Activated CD8-positive, alpha-beta memory T cell treated with anti-CD3 and anti-CD28 coated beads, Interleukin-2, amount 50 U/mL, for 1 hour (primary cell): ENCODE data around the gene TOLLIP.
"Not testable (repeated sequence)": the region's sequence is repeated elsewhere in the genome, so short reads cannot be mapped to it uniquely, and the experiment has no call there.

ENCODE experiments used
- DNase-seq: peaks from one replicate; pipeline ENCODE4 v3.0.0-alpha.2; 2020; ENCODE audit errors: extremely low read depth

The TOLLIP gene

DNA sequence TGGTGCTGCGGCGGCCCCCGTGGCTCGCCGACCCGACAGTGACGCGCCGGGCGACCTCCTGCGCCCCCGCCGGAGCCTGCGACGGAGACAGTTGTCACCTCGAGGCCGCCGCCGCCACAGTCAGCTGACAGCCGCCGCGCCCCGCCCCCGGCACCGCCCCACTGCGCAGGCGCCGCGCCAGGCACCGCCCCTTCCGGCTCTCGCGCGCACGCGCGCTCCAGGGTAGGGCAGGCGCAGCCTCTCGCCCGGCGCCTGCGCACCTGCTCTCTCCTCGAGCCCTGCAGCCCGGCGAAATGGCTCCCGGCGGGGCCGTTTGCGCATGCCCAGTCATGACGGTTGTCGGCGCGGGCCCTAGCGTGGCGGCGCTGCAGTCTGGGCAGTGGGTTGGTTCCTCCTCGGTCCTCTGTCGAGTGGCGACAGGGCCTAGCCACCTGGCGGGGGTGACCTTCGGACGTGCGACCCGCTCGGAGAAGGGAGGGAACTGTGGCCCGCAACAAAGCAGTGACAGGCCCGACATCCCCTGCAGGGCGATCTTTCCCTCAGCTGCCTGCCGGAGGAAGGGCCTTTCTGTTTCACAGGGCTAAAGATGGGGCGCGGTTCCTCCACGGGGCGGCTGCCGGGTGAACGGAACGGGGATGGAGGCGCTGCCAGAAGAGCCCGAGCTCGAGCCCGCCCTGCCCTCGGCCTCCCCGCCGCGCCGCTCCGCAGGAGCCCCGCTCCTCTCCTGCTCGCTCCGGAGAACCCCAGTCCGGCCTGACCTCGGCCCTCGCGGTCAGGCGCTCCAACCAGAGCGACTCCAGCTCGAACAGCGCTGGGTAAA, at the start of gene TOLLIP:
Gene TOLLIP (minus strand): TSS at position 135 of the 820 bp plus-strand sequence. CDS start 134 bp downstream, at position 1.
- DNase-seq = peak; percentile 85

DNA sequence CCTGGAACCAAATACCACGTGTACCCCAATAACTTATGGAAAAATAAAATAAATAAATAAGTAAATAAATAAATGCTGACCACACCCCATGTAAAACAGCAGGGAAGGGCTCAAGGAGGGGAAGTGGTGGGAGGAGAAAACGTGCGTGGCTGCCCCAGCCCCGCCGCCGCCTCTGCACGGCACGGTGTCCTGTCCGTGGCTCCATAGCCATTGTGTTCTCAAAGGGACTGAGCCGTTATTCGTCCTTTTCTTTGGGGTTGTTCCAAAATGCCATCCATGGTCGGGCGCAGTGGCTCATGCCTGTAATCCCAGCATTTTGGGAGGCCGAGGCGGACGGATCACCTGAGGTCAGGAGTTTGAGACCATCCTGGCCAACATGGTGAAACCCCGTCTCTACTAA, 49.5 kb upstream of the TOLLIP start:
- DNase-seq = not testable (repeated sequence)

DNA sequence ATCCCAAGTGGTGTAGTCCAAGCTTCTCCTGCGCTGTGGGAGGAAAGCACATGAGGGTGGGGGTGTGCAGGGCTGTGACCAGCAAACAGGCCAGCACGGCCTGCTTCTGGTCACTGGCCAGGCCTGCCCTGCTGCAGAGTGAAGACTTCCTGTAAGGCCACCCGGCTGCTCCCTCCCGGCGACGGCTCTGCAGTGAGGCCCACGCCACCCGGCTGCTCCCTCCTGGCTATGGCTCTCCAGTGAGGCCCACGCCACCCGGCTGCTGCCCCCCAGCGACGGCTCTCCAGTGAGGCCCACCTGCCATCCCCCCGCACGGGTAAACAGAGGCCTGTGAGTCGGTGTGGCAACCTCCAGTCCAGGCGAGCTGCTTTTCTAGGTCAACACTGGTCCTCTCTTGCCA, 48.9 kb upstream of the TOLLIP start:
- DNase-seq = no peak

DNA sequence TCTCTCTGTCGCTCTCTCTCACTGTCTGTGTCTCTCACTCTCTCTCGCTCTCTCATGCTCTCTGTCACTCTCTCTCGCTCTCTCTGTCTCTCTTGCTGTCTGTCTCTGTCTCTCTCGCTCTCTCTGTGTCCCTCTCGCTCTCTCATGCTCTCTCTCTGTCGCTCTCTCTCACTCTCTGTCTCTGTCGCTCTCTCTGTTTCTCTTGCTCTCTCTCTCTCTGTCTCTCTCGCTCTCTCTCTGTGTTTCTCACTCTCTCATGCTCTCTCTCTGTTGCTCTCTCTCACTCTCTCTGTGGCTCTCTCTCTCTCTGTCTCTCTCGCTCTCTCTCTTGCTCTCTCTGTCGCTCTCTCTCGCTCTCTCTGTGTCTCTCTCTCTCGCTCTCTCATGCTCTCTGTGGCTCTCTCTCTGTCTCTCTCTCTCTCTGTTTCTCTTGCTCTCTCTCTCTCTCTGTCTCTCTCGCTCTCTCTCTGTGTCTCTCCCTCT, 47.1 kb upstream of the TOLLIP start:
- no peak for DNase-seq

DNA sequence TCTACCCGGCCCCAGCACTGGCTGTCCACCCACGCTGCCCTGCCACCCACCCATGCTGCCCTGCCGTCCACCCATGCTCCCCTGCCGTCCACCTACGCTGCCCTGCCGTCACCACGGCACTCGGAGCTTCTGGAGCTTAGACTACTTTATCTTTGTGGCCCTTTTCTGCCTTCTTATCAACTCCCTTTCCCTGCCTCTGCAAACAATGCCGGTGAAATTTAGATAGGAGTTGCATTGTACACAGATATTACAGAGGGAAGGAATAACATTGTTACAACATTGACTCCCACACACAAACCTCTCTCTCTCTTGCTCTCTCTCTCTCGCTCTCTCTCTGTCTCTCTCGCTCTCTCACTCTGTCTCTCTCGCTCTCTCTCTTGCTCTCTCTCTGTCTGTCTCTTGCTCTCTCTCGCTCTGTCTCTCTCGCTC, 46.6 kb upstream of the TOLLIP start:
- DNase-seq = no peak

DNA sequence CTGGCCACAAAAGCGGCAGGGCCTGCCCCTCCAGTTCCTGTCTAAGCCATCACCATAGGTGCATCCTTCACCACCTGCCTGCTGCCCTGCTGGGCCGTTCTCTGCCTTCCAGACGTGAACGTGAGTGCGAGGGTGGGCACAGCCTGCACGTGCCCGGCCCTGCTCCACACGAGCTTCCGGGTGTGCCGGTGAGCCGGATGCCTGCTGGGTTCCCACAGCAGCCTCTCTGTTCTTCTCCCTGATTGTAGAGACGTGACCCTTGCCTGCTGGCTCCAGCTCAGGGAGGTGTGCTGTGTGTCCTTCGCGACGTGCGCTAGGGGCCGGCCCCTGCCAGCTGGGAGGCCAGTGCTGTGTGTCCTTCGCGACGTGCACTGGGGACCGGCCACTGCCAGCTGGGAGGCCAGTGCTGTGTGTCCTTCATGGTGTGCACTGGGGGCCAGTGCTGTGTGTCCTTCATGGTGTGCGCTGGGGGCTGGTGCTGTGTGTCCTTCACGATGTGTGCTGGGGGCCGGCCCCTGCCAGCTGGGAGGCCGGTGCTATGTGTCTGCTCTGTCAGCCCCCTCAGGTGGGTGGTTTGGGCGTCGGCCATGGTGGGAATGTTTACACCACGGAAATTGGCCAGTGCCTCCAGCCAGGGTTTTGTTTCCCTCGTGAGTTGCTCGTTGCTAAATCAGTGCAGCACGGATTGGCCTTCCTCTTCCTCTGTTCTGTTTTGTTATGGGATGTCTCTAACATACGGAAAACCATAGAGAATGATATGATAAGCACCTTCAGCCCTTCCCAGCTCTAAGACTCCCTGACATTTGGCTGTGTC, 44.9 kb upstream of the TOLLIP start:
- DNase-seq = no peak

DNA sequence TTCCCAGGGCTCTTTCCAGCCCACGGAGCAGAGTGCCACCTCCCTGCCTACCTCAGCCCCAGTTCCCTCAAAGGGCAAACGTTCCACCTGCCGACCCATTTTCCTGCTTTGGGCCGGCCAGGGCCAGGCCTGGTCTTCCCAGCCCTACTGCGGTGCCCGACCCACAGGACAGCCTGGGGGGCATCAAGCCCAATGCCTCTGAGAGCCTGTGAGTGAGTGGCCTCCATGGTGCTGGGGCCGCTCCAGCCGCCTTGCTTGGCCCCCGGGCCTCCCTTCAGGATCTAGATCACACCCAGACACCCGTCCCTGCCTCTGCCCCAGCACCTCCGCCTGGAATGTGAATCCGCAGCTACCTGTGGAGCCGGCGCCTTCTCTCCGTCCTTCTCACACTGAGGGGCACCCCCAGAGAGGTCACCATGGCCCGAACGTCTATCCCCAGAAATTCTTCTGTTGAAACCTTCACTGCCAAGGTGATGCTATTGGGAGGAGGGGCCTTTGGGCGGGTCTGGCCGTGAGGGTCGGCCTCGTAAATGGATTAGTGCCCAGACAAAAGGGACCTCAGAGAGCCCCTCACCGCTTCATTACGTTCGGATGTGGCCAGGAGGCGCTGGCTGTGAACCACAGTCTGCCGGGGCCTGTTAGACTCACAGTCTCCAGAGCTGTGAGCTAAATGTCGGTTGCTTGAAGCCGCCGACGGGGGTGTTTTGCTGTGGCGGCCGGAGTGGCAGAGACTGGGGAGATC, 44.1 kb upstream of the TOLLIP start:
- no peak for DNase-seq

DNA sequence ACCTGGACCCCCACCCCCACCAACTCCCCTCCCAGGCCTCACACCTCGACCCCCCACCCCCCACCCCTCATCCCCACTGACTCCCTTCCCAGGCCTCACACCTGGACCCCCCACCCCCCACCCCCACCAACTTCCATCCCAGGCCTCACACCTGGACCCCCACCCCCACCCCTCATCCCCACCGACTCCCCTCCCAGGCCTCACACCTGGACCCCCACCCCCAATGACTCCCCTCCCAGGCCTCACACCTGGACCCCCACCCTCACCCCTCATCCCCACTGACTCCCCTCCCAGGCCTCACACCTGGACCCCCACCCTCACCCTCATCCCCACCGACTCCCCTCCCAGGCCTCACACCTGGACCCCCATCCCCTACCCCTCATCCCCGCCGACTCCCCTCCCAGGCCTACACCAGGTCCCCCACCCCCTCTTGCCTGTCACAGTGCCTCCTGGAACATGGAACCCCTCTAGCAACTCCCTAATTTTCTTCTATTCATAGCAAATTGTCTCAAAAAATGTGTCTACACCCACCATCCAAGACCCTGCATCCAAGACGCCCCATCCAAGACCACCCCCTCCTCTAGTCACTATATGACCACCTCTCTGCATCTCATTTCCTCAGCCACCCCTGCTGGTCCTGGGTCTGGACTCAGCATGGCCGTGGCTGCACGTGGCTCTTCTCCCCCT, 43.4 kb upstream of the TOLLIP start:
- no peak for DNase-seq

DNA sequence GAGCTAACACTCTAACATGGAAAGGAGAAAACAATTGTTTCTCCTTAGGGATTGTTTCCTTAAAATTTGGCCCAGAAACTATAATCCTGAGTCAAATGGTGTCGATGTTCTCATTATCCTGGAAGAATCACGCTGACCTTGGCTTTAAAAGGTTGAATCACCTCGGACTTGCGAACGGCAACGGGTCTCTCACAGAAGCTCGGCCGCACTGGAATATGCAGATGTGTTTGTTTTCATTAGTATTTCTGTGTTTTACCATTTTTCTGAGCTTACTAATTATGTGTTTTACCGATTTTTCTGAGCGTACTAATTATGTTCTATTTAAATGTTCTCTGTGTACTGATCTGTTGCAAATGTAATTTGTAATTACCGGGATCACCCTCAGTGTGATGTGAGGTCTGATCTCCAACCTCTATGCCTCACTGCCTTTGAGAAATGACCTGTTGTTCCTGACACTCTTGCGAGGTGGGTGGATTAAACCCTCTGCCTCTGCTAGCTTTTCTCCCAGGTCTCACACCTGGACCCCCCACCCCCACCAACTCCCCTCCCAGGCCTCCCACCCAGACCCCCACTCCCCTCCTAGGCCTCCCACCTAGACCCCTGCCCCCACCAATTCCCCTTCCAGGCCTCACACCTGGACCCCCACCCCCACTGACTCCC, 42.0 kb upstream of the TOLLIP start:
- no peak for DNase-seq

DNA sequence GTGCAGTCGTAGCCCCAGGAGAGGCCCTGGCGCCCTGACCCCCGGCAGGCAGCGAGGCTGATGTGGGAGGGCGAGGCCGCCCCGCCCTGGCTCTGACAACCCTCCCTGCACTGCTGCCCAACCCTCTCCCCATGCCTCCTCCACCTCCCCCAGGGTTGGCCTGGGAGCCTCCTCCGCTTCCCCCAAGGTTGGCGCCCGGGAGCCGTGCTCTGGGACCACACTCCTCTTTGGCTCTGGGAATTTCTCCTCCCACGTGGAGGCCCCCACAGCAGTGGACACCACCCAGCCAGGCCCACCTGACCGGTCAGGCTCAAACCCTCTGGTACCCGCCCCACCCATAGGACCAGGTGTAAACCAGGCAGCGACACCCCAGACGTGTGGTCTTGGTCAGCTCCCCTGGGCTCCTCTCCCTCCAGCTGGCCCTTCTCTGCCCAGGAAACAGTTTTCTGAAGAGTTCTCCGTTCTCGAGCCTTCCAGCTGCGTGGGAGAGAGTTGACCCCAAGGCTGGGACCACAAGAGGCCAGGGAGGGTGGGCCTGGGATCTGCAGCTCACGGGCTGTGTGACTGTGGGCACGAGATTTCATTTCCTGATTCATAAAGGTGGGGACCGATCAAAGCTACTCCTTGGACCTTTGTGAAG, 40.8 kb upstream of the TOLLIP start:
- DNase-seq = no peak

DNA sequence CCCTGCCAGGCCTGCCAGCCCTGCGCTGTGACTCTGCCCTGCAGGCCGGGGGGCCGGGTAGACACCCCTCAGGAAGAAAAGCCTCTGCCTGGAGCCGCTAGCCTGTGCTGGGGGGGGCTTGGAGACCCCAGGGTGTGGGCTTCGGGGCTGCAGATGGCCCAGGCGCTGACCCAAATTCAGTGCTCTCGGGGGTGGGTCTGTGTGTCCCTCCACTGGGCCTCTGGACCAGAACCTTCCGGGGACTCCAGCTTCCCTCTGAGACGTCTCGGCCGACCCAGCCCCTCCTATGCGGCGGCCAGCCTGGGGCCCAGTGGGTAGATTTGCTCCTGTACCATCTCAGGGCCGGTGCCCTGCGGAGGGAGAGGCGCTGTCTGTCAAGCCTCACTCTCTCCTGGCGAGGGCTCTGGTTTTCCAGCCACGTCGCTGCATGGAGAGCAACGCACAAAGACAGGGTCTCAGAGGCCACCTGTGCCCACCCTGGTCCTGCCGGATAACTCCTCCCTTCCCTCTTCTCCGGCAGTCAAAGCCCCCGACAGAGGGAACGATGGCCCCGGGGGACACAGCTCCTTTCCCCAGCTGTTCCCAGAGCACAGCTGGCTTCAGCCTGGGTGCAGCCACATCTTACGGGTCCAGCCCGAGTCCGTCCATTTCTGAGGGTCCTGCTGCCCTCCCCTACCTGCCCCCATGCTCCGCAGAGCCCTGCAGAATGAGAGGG, 40.1 kb upstream of the TOLLIP start:
- no peak for DNase-seq

DNA sequence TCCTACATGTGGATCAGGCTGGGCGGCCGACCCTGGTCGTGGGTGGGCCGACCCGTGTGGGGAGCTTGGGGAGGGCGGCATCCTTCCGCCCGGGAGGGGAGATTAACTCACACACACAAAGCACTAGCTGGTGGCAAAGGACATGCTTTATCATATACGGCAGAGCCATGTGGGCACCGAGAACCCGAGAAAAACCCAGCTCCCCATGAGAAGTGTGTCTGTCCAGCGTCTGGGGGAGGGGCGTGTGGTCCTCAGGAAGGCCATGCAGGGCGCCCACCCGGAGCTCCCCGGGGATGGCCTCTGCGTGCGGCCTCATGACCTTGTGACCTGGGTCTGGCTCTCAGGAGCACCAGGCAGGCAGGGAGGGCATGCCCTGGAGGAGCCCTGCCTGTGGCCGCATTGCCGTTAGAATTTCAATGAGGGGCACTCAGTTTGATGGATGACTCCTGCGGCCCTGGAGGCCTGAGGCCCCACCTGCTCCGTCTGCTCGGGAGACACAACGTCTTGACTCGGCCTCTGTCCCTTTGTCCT, 39.4 kb upstream of the TOLLIP start:
- no peak for DNase-seq

DNA sequence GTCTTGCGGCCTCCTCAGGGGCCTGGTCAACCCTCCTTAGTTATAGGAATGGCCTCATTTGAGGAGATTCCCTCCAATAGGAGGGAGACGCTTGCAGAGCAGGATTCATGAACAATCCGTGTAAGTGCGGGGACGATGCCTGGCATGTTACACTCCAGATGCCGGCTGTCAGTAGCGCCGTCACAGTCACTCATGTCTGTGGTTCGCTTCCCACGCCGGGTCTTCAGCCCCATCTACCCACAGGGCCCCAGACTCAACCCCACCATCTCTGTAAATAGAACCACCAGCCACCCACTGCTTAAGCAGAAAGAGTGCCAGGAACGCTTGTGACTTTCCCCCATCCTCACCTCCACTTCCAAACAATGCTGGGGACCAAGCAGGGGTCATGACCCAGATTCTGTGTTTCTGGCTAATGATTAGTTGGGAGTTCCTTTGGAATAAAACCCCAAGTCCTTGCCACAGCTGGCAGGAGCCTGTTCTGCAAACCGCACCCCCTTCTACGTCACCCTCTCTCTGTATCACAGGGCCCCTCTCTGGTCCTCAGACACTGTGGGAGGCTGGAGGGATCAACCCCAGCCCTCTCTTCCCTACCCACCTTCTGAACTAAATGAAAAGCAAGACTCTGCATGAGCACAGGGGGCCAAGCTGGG, 38.8 kb upstream of the TOLLIP start:
- DNase-seq = no peak

DNA sequence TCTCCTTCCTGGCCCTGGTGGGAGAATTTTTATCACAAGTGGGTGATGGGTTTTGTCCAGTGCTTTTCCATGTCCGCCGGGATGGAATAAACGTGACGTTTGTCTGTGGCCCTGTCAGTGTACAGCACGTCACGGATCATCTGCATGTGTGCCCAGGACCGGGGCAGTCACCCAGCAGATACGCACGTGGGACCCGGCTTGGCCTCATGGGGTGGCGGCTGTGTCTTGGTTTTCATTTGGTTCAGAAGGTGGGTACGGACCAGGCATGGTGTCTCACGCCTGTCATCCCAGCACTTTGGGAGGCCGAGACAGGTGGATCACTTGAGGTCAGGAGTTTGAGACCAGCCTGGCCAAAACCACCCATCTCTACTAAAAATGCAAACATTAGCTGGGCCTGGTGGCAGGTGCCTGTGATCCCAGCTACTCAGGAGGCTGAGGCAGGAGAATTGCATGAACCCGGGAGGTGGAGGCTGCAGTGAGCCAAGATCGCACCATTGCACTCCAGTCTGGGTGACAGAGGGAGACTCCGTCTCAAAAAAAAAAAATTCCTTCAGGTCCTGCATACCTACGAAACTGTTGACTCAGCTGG, 38.1 kb upstream of the TOLLIP start:
- not testable (repeated sequence) for DNase-seq

DNA sequence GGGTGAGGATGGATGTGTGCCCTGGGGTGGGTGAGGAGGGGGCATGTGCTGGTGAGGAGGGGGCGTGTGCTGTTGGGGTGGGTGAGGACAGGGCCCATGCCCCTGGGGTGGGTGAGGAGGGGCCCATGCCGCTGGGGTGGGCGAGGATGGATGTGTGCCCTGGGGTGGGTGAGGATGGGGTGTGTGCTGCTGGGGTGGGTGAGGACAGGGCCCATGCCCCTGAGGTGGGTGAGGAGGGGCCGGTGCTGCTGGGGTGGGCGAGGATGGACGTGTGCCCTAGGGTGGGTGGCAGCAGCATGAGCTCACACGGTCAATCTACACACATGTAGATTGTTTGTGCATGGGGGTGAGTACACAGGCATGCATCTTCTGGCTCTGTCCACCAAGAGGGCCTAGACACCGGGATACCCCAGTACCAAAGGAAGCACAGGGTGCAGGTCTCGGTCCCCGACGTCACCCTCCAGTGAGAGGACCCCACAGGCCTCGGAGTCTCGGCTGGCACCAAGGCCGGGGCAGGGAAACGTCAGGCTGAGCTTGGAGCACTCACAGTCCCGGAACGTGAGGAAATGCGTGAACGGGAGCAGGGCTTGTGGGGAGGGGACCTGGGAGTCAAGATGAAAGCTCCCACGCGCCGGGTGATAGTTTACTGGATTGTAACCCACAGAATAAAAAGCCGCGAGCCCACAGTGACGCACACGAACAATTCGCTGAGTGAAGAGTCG, 37.4 kb upstream of the TOLLIP start:
- DNase-seq = no peak

DNA sequence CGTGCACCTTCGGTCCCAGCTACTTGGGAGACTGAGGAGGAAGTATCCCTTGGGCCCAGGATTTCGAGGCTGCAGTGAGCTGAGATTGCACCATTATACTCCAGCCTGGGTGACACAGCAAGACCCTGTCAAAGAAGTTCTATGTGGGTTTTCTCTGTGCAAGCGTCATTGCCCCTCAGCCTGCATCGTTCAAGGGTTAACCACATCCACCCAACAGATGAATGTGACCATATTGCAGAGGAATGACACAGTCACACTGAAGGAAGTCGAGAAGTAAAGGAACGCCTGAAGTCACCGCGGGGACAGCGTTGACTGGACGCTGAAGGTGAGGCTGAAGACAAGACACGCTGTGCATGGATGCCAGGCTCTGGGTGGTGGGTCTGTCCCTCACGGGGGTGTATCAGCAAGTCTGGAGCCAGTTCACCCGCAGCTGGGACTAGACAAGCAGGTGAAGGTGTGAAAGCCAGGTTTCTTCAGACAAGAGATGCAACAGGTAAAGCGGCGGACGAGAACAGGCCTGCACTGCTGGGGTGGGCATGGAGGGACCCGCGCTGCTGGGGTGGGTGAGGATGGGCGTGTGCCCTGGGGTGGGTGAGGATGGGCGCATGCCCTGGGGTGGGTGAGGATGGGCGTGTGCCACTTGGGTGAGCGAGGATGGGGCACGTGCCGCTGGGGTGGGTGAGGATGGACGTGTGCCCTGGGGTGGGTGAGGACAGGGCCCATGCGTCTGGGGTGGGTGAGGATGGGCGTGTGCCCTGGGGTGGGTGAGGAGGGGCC, 36.5 kb upstream of the TOLLIP start:
- DNase-seq = no peak

DNA sequence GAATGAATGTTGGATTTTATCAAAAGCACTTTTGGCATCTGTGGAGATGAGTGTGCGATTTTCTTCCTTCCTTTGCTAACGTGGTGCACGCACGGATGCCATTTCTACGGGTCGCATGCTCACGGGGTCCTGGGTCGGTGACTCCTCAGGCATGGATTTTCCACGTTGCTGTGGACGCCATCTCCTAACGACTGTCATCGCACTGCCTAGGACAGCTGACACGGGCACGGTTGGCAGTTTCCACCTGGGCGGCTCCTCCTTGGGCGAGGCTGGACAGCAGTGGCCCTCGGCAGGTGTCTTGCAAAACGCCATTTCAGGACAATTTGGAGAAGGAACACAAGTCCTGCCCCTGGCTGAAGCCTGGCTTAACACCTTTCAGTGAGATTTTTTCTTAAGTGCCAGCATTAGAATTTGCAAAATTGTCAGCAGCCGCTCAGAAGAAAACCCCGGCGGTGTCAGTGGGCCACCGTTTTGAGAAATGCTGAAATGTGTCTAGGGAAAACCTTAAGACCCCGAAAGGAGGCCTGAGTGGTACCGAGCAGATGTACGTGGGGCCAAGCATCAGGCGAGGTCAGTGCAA, 34.7 kb upstream of the TOLLIP start:
- no peak for DNase-seq
